ENCODE measurements around the gene SMAD2.
"Not testable (repeated sequence)": the region's sequence is repeated elsewhere in the genome, so short reads cannot be mapped to it uniquely, and the experiment has no call there.

The SMAD2 gene

DNA sequence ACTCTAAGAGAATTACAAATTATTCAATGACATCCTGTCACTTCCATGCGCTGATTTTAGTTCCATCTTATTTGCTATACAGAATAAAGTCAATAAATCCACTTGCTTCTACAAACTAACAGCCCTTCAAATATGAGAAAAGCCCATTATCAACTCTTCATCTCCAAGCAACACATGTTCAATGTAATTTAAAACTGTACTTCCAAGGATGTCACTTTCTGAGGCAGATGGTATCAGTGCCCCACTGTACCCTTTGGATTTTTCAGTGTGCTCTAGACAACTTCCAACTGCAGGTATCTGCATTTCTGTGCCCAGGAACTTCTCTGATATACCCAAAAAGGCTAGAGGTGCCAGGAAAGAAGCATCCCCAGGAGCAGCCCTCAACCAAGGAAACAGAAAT lies 87.6 kb downstream of the SMAD2 start:
- DNase-seq (ENCODE audit: low spot score), result no peak

DNA sequence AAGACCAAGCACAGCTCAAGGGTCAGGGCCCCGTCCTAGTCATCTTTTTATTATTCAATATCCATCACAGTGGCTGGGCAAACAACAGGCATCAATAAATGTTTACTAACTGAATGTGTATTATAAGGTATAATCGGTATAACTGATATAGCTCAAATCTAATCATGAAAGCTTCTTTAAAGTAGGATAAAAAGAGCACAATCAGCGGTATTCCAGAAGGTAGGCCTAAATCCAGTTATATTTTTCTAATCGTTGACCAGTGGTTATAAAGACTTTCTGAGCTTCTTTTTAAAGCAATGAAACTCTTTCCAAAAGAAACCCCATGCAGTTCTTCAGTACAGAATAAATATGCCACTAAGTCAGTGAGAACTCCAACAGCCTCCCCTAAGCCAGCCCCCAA lies 92.1 kb downstream of the SMAD2 start:
- no peak for DNase-seq (ENCODE audit: low spot score)

DNA sequence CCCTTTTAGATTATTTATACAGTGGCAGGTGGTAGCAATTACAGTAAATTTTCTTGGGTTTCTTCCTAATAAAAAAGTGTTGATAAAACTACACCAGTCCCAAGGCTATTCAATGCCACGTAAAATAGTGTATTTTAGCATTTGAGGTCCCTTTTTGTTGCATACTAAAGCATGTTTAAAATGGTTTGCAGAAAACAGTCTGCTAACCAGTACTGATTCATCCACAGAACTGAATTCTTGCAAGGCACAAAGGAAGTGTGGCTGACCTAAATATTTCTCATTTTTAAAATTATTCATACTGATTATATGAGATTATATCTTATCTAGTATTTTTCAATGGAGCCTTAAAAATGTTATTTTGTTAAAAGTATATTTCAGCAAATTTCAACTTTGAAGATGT lies 98.1 kb downstream of the SMAD2 start:
- DNase-seq (ENCODE audit: low spot score), result no peak

DNA sequence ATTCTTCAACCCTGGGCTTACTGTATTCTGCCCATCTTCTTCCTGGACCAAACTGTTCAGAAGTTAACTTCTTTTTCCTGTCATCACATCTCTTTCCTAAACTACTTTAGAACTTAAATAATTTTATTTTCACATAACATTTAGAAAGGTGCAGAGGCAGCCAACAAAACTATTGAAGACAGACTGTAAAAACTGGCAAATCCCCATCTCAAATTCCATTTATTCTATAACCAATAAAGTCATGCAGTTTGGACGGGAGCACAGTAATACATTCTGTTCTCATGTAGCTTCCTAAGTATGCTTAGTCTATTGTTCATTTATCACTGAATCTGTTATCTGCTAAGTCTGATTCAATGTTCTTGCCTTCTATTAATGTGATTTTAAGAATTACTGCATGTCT lies 99.1 kb downstream of the SMAD2 start:
- DNase-seq (ENCODE audit: low spot score), result no peak

DNA sequence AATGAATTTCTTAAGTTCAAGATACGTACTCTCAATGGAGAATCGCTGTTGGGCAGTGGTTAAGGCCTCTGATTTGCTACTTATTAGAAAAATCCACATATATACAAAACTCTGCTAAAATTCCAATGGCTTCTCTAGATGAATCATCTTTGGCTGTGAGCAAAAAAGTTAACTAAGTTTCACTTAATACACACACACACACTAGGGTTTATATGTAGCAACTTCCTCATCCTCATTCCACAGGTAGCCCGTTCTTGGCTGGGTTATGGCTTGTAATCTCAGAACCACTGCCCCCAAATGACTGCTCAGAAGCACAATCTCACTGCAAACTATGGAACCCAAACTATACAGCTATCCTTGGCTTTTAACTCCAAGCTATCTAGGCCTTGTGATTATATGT lies 99.7 kb downstream of the SMAD2 start:
- no peak for DNase-seq (ENCODE audit: low spot score)

DNA sequence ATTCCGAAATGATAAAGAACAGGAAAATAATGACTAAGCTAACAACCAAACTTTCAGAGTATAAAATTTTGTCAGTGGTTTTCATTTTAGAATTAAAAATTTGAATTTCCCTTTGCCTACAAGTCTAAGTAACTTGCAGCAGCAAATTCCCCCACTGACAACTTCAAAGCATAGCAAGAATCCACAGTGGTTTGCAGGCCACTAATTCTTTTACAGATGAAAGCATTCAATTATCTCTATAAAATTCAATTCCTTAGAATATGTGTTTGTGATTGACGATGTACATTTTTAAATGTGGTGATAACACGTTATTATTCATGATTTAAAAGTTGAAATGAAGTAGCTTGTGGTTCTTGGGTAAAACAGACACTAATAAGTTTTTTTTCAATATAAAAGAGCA lies 100.6 kb downstream of the SMAD2 start:
- DNase-seq (ENCODE audit: low spot score), result no peak

DNA sequence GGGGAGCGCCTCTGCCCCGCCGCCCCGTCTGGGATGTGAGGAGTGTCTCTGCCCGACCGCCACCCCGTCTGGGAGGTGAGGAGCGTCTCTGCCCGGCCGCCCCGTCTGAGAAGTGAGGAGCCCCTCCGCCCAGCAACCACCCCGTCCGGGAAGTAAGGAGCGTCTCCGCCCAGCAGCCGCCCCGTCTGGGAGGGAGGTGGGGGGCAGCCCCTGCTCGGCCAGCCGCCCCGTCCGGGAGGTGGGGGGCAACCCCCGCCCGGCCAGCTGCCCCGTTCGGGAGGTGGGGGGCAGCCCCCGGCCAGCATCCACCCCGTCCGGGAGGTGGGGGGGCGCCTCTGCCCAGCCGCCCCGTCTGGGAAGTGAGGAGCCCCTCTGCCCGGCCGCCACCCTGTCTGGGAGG lies 102.4 kb downstream of the SMAD2 start:
- DNase-seq (ENCODE audit: low spot score), result not testable (repeated sequence)

DNA sequence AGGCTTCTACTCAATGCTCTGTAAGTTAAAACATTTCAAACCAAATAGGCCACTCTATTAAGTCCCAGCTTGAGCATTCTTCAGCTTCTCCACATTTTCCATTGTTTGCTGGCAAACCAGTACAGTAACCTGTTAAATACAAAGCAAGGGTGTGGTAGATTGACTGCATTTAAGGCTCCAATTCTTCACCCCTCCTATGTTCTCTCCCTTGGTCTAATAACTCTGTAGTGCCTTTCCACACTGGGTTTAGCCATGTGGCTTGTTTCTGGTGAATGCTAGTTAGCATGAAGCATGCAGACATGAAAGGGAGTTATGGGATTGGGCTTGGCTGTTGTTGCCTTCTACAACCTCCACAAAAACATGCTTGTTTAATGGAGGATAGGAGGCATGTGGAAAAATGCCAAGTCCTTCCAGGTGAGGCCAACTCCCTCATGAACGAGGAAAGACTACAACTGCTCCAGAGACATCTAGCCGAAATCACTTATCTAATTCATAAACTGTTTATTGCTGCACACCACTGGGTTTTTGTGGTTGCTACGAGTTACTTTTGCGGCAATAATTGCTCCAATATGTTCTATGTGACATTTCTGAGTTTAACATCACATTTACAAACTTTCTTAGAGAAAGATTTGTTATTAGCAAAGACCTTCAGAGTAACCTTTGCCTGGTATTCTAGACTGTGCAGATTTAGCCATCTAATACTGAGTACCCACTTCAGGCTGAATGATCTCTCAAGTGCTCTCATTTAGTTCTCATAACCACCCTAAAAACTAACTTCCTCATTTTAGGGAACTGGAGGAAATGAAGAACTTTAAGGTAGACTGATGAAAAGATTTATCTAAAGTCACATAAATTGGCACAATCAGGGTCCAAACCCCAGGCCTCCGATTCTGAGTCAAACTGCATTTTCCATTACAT lies 104.0 kb downstream of the SMAD2 start:
- no peak for DNase-seq (ENCODE audit: low spot score)

DNA sequence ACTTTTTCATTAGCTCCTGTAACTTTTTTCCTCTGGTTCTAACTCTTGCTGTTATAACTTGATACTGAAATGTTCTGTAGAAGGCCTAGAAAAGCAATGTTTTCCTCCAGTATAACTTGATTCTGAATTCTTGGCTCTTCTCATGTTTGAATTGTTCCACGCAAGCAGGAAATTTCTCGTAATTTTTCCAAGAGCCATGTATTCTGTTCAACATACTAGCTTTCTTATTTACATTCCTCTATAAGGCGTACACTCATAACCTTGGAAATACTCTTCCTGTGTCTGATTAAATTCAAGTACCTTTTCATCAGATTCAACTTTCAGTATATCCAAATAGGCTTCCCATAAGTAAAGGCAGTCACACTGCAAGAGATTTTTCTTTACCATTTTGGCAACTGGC lies 109.1 kb downstream of the SMAD2 start:
- no peak for DNase-seq (ENCODE audit: low spot score)

DNA sequence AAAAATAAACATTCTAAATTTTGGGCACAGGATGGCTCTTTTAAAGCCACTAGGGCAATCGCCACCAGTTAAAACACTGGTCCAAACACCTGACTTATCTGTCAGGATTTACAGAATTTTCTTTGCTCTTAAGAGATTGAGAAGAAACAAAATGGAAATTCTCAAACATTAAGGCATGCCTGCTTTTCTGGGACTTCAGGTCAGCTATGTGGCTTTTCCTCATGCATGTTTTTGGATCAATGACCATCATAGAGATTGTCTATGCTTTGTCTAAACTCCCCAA lies 112.7 kb downstream of the SMAD2 start:
- no peak for DNase-seq (ENCODE audit: low spot score)

DNA sequence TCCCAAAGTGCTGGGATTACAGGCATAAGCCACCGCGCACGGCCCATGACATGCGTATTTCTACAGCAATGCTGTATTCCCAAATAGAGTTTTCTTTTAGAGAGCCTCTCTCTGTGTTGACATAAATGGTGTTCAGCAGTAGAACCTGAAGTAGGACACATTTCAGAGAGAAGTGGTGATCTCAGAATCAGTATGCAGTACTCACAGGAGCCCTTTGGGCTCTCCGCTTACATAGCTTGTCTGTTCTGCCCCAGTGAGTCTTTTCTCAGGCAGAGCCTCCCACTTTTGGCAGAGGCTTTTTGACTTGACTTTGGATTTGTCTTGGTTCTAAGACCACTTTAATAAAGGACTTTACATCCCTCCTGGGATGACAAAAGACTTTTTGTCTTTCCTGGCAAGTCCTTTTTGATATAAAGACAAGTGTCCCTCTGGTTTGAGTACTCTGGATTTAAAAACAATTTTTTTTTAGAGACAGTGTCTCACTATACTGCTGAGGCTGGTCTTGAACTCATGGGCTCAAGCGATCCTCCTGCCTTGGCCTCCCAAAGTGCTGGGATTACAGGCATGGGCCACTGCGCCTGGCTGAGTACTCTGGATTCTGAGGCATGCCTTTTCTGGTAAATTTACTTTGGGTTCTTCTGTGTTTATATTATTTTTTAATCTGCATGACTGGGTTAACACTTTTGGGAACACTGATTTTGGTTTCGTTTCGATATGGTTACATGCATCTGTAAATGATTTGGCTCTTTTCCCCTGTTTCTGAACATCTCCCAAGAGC lies 113.3 kb downstream of the SMAD2 start:
- DNase-seq (ENCODE audit: low spot score), result no peak

DNA sequence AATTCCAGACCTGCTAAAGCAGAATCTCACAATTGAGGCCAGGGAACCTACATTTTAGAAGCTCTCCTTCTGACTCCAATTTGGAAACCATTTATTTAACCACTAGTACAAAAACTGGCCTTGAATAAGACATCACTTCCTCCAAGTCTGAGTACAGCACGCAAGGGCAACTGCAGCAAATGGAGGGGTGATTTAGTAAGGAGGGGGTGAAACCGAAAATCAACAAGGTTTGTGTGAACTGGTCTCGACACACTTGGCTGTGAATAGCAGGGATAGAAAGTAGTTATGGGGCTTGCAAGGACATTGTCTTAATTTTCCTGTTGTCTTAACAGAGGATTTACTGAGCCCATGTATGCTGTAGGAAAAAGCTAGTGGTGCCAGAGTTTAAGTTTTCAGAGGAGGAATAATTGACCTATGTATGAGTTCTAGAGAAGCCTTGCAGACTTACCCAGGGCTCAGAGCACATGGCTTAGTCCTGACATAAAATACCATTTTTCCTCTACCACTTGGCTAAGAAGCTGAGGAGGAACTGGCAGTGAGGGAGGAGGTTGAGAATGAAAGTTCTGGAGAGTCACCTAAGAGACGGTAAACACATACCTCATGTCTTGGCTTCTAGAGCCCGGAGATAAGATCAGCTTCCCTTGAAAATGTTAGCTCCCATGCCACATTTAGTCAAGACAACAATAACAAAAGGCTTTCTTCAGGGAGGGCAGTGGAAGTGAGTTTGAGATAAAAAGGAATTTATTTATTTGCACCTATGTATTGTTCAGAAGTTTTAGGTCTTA lies 114.8 kb downstream of the SMAD2 start:
- no peak for DNase-seq (ENCODE audit: low spot score)

DNA sequence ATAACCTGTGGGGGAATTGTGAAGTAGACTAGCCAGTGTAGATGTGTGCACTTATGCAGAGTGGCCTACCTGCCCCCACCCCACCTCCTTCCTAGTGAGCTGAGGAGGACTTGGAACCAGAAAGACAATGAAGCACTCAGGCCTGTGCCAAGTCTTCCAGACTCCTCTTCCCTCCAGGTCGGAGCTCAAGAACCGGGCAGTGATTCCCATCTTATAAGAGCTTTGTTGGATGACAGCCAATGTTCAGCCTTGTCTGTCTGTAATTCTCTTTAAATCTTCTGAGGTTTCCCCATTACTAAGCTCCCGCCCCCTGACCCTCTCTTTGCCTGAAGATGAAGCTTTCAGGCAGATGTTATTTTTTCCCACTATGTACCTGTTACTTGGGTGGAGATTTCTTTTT lies 121.0 kb downstream of the SMAD2 start:
- DNase-seq (ENCODE audit: low spot score), result no peak

DNA sequence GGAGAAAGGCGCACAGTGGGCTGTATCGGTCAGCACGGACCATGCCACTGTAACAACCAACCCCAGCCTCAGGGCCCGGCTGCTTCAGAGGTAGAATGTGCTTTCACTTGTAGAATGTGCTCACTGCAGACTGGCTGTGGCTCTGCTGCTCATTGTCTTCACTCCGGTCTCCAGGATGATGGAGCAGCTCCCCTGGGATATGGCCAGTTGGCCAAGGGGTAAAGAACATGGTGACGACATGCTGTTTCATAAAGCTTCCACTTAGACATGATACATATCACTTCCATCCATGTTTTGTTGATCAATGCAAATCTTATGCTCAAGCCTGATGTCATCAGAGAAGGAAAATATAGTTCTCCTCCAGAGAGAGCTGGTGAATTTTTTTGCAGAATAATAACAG lies 127.7 kb downstream of the SMAD2 start:
- DNase-seq (ENCODE audit: low spot score), result no peak

DNA sequence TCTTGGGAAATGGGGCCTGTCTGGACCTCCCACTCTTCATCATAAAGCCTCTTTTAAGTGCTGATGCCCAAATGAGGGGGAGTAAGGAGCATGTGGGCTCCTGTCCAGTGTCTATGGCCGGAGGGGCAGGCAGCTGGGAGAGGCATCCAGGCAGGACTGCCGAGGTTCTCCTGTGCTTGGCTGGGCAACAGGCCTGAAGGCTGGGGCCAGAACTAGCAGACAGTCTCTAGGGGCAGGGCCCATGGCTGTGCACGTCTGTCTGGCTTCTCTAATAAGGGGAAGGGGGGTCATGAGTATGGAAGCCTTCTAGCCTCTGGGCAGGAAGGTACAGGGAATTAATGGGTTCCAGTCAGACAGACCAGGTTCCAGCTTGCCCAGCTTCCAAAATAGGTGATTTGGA lies 128.6 kb downstream of the SMAD2 start:
- DNase-seq (ENCODE audit: low spot score), result no peak

DNA sequence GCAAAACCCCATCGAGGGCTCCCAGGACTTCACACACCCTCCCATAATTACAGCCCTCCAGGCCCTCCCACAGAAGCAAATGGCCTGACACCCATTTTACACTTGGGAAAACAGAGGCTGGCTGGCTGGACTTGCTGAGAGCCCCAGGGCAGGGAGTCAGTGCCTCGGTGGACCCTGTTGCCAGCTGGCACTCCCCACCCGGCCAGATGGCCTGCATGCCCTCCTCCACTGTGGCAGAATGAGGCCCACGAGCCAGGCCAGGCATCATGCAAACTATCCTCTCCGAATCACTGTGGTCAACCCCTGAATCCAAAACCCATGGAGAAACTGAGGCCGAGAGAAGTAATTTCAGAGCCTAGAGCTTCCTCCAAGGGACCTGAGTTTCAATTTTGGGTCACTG lies 129.7 kb downstream of the SMAD2 start:
- DNase-seq (ENCODE audit: low spot score), result no peak

DNA sequence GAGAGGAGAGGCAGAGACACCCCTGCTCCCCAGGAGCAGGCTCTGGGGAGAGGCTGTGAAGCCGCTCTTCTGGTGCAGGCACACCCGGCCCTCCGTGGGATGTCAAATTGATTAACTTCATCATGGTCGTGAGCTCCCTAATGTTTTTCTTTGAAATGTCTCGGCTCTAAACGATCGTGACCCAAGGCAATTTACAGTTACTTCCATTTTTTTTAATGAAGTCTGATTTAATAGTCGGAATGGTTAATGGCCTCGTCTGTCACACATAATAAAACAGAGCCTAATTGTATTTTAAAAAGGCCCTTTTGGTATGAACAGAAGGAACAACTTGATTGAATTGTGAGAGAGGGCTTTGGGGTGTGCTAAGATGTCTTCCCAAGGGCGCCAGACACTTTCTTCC lies 130.2 kb downstream of the SMAD2 start:
- no peak for DNase-seq (ENCODE audit: low spot score)

DNA sequence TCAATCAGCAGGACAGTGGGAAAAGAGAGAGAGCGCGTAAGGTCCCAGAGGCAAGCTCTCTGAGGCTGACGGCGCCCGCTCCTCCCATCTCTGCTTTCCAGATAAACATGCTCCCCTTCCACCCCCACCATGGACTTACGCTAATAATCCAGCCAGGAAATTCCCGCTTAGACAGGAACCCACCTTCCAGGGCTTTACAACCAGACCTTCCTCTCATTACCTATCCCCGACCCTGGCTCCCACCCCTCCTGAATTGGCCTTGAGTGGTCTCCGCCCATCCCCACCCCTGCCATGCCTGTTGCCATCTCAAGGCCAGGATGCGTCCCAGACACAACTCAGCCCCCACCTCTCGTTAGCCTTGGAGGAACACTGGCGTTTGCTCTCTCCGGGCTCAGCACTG lies 131.1 kb downstream of the SMAD2 start:
- DNase-seq (ENCODE audit: low spot score), result no peak

DNA sequence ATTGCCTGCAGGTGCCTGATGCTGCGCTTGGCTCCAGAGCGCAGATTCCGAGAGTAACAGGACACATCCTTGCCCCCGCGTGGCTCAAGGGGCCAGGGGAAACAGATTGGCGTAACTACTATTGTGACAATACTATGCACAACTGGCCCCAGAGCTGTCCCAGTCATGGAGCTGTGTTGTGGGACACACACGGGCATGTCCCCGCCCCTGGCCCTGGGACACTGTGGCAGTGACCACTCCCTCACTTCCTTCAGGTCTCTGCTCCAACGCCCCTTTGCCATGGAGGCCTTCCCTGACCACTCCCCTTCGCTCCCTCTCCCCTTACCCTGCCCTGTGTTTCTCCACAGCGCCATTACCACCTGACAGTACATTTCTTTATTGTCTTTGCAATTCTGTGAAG lies 132.1 kb downstream of the SMAD2 start:
- DNase-seq (ENCODE audit: low spot score), result no peak

DNA sequence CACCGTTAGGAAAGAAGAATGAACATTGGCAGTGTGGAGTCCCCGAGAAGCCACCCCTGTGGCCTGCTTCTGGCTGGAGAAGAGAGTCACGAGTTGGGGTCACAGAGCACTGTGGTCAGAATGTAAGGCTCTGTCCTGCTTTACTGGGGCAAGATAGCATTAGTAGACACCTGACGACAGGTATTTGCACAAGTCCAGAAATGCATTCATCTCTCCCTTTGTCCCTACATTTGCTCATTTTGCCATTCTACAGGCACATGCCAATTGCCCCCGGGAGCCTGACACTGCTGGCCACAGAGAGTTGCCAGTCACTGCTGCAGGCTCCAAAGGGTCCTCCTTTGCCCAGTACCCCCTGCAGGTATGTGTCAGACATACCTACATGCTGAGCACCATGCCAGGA lies 133.3 kb downstream of the SMAD2 start:
- DNase-seq (ENCODE audit: low spot score), result no peak

DNA sequence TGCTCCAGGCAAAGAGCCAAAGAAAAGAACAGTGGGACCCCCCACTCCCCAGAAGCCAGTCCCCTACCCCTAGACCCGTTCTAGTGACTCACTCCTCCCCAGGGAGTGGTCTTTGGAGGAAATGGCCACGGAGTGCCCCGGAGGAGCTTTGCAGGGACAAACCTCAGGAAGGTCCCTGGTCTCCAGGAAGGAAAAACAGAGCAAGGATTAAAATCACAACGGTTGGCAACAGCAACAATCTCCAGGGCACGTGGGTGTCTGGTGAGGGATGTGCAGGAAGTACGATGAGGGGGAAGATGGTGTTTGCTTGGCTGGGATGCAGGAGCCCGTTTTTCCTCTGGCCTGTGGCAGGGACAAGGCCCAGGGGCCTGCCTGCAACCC lies 135.0 kb downstream of the SMAD2 start:
- DNase-seq (ENCODE audit: low spot score), result no peak

DNA sequence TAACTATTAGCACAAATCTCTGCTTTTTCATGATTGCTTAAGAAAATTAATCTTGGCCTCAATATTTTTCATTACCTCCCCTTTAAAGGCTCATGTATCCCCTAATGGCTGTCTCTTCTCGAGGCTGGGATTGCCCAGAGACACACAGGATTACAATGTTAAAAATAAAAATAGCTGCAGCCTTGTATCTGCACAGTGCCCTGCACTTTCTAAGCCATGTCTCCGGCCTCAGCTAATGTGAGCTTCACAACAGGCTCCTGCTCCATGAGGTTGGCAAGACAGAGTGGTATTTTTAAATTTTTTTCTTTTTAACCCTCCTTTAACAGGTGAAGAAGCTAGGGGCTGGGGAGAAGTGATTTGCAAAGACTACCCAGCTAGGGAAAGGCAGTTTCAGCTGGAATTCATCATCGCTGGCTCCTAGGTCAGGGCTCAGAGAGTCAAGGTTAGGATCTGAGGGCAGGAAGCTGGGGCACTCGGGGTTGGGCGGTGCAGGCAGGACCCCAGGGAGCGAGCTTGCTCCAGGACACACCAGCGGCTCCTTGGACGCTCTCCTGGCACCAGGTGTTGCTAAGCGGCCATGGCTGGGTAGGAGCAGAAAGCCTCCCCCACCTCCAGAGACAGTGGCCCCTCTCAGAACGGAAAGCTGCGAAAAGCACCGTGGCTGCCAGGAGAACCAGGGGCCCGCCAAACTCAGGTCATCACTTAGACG lies 135.6 kb downstream of the SMAD2 start:
- DNase-seq (ENCODE audit: low spot score), result no peak
